ENCODE data around the gene AGBL4.
A peak's percentile ranks its signal among the peaks of the same experiment; 100 is the strongest.

Gene AGBL4

GRCh38 chr1:48777219-48777895, 1246.4 kb downstream of the AGBL4 start:
- intact Hi-C loops (cut with DNase I; ENCODE audit: low total_unique reads), result no loop called here
- Histone ChIP-seq H3K4me3 (peak overlapping the region; percentile 81 to 85), H3K9me3 (no peaks in the 10 kb centered on the region), H3K4me1 (peaks cover 0 to 34% (median 23%) of the 10 kb centered on the region in 4 donors), H3K27me3 (no peaks in the 10 kb centered on the region), H3K36me3 (no peaks in the 10 kb centered on the region), H3K27ac (peak overlapping the region; percentile 36 to 90)
- no peak for DNase-seq
- TF ChIP-seq CTCF (IDR thresholded peaks at IDR 0.05), result no peak

GRCh38 chr1:48776393-48777218, 1247.1 kb downstream of the AGBL4 start, which contains the start of gene BEND5:
TSS of gene BEND5 (minus strand) at chr1:48776891. CDS start at chr1:48776831, 60 bp downstream.
- no peak for TF ChIP-seq CTCF (IDR thresholded peaks at IDR 0.05)
- Histone ChIP-seq H3K36me3 (no peaks in the 10 kb centered on the region), H3K4me3 (peak within 1 kb of the TSS; percentile 81 to 85), H3K27ac (peak within 1 kb of the TSS; percentile 88 to 90), H3K4me1 (peaks cover 0 to 42% (median 30%) of the 10 kb centered on the region in 4 donors), H3K9me3 (no peaks in the 10 kb centered on the region), H3K27me3 (no peaks in the 10 kb centered on the region)
- intact Hi-C loops (cut with DNase I; ENCODE audit: low total_unique reads), result no loop called here
- DNase-seq, result peak; percentile 31 to 73

GRCh38 chr1:48775831-48776392, 1247.8 kb downstream of the AGBL4 start:
- peak overlapping the region; percentile 81 to 85 for H3K4me3 ChIP-seq
- intact Hi-C loops (cut with DNase I; ENCODE audit: low total_unique reads), result no loop called here
- H3K27me3 ChIP-seq, result no peaks in the 10 kb centered on the region
- H3K9me3 ChIP-seq, result no peaks in the 10 kb centered on the region
- no peak for TF ChIP-seq CTCF (IDR thresholded peaks at IDR 0.05)
- no peaks in the 10 kb centered on the region for H3K36me3 ChIP-seq
- H3K4me1 ChIP-seq, result peaks cover 0 to 46% (median 31%) of the 10 kb centered on the region in 4 donors
- DNase-seq, result no peak
- H3K27ac ChIP-seq, result peak overlapping the region; percentile 88 to 90

- Histone ChIP-seq H3K36me3 (no peaks in the 10 kb centered on the region), H3K4me3 (no peak overlapping the region), H3K27ac (peak overlapping the region in 1 of 2 donors; percentile 3), H3K4me1 (peaks cover 0 to 64% (median 42%) of the 10 kb centered on the region in 4 donors), H3K27me3 (no peaks in the 10 kb centered on the region), H3K9me3 (no peaks in the 10 kb centered on the region)
- no peak for TF ChIP-seq CTCF (IDR thresholded peaks at IDR 0.05)
- intact Hi-C loops (cut with DNase I; ENCODE audit: low total_unique reads), result no loop called here
- DNase-seq, result no peak
Measured at GRCh38 chr1:48773133-48773532, 1250.6 kb downstream of the AGBL4 start.

- Histone ChIP-seq H3K4me1 (peaks cover 0 to 58% (median 39%) of the 10 kb centered on the region in 4 donors), H3K27me3 (no peaks in the 10 kb centered on the region), H3K9me3 (no peaks in the 10 kb centered on the region), H3K27ac (no peak overlapping the region), H3K4me3 (no peak overlapping the region), H3K36me3 (no peaks in the 10 kb centered on the region)
- intact Hi-C loops (cut with DNase I; ENCODE audit: low total_unique reads), result no loop called here
- no peak for TF ChIP-seq CTCF (IDR thresholded peaks at IDR 0.05)
- DNase-seq, result no peak
Measured at GRCh38 chr1:48772211-48772610, 1251.5 kb downstream of the AGBL4 start.
